HG03108 (cell line): ENCODE measurements around the gene GAS5.
"Not testable (repeated sequence)": the region's sequence is repeated elsewhere in the genome, so short reads cannot be mapped to it uniquely, and the experiment has no call there.

Experiments
- ATAC-seq: cut with Tn5 transposase; IDR thresholded peaks from one replicate; pipeline ENCODE4 v1.9.1; 2021; ENCODE audit warnings: moderate library complexity; ENCODE audit not compliant: unreplicated experiment

The GAS5 gene

GRCh38 chr1:173870252-173871075 is 2.7 kb upstream of the GAS5 start:
- ATAC-seq: peak; percentile 24

GRCh38 chr1:173869021-173869359 is 1.2 kb upstream of the GAS5 start:
- no peak for ATAC-seq

- ATAC-seq: peak; percentile 54
Measured at GRCh38 chr1:173868266-173869020, 654 bp upstream of the GAS5 start, which contains the start of gene ZBTB37. Gene ZBTB37 (plus strand): TSS chr1:173868380. CDS start chr1:173870226, 1,846 bp downstream.

DNA sequence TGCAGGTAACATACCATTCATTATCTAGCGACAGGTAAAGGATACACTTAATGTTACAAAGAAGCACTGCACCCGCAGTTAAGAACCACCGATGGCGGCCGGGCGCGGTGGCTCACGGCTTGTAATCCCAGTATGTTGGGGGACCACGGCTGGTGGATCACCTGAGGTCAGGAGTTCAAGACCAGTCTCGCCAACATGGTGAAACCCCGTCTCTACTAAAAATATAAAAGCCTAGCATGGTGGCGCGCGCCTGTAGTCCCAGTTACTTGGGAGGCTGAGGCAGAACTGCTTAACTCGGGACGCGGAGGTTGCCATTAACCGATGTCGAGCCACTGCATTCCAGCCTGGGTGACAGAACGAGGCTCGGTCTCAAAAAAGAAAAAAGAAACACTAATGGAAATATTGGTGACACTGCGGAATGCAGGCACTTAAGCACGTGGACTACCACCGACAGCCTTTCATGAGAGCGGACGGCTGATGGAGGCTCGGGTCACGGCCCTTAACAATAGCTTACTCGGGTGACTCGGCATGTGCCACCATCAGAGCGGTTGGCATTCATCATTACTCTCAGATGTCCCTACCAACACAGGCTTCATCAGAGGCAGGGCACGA is 542 bp downstream of the GAS5 start:
- no peak for ATAC-seq

DNA sequence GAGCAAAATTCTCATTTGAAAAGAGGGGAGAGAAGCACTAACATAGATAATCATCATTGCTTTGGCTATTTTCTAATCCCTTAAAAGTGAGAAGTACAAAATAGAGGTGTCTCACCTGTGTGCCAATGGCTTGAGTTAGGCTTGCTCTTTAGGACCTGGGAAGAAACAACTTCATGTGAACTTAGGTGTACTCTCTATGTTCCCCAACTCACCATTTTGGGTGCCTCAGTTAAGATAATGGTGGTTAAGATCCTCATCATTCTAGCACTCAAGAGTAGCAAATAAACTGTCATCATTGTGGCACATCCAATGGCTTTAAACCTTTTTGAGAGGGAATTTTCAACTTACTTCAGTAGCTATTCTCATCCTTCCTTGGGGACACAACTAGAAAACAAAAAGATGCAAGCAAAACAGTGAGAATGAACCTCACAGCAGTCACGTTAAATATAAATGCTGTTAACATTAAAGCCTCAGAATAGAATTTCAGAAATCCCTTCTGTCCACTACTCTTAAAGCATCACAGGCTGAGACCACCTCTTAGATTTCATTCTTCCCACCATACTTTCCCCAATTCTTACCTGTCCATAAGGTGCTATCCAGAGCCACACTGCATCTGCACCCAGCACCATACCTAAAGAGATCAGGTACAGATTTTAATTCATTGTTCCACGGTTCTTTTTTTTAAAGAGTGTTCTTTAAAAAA is 1.2 kb downstream of the GAS5 start:
- ATAC-seq: no peak

- ATAC-seq: no peak
Measured at GRCh38 chr1:173865468-173866164, 2.2 kb downstream of the GAS5 start.

DNA sequence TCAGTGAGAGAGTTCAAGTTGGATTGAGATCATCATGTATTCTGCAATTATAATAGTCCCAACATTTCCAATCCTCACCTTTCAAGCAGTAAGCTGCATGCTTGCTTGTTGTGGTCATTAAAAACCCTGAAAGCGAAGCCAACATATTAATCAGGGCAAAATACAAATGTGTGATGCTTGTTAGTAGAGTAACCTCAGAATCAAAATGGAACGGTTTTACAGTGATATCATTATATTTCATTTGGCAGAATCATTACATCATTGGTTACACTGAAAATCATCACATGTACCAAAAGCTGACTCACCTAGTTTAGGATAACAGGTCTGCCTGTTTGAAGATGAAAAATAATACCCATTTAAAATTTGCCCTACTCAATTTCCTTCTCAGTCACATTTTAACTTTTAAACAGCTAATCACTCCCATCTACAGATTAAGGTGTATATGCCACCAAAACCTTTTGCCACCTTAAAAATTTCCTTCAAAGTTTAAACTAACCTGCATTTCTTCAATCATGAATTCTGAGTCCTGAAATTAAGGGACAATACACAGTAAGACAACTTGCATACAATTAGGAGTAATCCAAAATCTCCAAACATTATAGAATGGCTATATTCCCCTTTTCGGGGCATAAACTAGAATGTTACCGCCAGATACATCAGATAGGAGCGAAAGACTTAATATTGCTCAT is 3.5 kb downstream of the GAS5 start:
- ATAC-seq: no peak

GRCh38 chr1:173863224-173864161 is 4.3 kb downstream of the GAS5 start:
- no peak for ATAC-seq

DNA sequence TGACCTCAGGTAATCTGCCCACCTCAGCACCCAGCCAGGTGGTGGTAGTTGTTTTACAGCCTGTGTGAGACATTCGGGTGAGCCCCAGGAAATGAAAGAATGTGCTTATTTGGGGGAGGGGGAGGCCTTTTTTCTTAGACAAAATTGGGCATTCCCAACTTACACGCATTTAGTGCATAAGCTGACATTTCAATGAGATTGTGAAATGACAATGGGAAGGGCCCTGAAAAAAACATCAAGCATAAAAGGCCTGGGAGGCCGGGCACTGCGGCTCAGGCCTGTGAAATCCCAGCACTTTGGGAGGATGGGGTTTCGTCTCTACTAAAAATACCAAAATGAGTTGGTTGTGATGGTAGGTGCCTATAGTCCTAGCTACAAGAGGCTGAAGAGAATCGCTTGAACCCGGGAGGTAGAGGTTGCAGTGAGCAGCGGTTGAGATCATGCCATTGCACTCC is 5.0 kb downstream of the GAS5 start:
- no peak for ATAC-seq

DNA sequence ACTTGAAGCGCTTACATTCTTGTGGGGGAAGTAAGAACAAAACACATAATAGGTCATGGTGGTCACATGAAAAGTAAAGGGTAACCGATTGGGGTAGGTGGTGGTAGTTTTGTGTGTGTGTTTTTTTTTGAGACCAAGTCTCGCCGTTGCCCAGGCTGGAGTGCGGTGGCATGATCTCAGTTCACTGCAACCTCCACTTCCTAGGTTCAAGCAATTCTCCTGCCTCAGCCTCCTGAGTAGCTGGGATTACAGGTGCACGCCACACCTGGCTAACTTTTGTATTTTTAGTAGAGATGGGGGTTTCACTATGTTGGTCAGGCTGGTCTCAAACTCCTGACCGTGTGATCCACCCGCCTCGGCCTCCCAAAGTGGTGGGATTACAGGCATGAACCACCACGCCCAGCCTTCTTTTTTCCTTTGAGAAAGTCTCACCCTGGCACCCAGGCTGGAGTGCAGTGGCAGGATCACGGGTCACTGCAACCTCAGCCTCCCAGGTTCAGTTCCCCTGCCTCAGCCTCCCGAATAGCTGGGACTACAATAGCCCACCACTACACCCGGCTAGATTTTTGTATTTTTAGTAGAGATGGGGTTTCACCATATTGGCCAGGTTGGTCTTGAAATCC is 5.5 kb downstream of the GAS5 start:
- ATAC-seq: not testable (repeated sequence)

GRCh38 chr1:173861731-173862145 is 6.1 kb downstream of the GAS5 start:
- no peak for ATAC-seq

GRCh38 chr1:173860065-173860464 is 7.7 kb downstream of the GAS5 start:
- ATAC-seq: no peak

DNA sequence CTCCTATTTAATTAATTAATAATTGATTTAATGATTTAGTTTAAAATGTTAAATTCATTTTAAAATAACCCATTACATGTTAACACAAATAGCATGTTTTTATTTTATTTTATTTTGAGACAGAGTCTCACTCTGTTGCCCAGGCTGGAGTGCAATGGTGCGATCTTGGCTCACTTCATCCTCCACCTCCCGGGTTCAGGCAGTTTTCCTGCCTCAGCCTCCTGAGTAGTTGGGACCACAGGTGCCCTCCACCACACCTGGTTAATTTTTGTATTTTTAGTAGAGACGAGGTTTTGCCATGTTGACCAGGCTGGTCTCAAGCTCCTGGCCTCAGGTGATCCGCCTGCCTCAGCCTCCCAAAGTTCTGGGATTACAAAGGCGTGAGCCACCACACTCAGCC is 8.2 kb downstream of the GAS5 start:
- ATAC-seq: not testable (repeated sequence)

GRCh38 chr1:173857363-173857917 is 10.3 kb downstream of the GAS5 start:
- no peak for ATAC-seq

DNA sequence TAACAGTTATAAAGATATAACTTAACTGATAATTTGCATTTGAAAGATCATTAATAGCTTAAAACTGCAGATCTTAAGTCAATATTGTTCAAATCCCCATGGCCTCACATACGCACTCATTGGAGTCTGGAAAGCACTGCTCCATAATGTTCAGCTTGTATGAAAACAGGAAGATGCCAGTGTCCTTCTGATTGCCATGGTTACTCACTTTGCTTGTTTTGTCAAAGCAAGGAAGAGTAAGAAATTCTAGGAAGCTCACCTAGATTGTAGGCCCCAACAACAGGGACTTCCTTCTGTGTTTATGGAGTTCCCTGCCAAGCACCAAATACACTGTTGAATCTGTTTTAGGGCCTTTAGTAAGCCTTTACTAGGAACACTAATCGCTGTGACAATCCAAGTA is 10.9 kb downstream of the GAS5 start:
- ATAC-seq: no peak

GRCh38 chr1:173856014-173856413 is 11.8 kb downstream of the GAS5 start:
- no peak for ATAC-seq

DNA sequence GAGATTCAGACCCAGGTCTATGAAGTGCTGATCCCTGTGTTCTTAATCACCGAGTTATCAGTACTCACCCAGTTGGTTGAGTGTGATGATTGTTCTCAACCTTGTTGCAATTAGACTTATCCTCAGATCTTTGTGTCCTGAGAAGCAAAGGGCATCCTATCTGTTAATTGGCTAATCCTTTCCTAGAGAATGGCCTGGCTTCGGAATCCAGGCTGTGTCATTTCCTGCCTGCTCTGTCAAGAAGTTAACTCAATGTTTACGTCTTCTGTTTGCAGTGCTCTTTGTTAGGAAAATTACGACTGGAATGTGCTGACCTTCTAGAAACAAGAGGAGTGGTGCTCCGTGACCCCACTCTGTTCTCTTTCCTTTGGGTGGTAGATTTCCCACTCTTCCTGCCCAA is 14.7 kb downstream of the GAS5 start:
- no peak for ATAC-seq

- ATAC-seq: no peak
Measured at GRCh38 chr1:173852105-173852504, 15.7 kb downstream of the GAS5 start.
